ENCODE measurements around the gene LRCH4. TPM values are rescaled to one million over a fixed set of nuclear protein-coding genes. Genes with fewer than 3 reads are reported as not detected.

The LRCH4 gene
- total RNA-seq, 1 donor from 2014 or later: 89.7 TPM

DNA sequence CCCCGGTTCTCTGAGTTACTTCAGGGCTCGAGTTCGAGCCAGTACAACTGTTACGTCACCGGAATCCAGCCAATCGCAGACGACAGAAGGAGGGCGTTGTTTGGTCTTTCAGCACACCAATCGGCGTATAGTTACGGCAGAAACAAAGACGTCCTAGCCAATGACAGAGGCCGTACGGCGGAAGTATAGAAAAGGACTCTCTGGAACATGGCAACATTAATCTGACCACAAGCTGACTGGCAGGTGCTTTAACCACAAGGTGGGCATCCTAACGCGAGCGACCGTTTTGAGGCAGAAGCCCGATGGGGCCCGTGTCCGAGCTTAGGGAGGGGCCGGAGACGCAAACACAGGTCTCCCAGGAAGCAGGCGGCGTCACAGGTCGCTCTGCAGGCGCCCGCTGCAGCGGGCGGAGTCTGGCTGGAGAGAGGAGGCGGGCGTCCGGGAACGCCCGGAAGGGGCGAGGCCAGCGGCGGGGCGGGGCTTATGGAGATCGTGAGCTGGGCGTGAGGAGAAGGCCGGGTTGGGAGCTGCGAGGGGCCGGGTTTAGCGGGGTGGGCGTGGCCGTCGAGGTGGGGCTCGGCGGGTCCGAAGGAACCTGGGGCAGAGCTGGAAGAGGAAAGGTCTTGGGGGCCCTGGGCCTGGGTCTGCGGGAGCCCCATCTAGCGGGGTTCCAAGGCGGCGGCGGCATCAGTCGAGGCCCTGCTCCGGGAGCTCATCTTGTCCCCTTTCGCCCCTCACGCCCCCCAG is 26.2 kb upstream of the LRCH4 start, which contains the start of gene MOSPD3:
Gene MOSPD3, plus strand, starts transcription at position 558 of the 747 bp plus-strand sequence. CDS start 252 bp downstream, outside the sequence.
- DNase-seq (ENCODE audit: low spot score): peak; percentile 97
- H3K4me3 Mint-ChIP-seq (ENCODE audit: unreplicated experiment): peak within 1 kb of the TSS; percentile 95
- H3K27me3 Mint-ChIP-seq (ENCODE audit: unreplicated experiment): no peaks in the 10 kb centered on the region
- TF ChIP-seq, protein P1, sequence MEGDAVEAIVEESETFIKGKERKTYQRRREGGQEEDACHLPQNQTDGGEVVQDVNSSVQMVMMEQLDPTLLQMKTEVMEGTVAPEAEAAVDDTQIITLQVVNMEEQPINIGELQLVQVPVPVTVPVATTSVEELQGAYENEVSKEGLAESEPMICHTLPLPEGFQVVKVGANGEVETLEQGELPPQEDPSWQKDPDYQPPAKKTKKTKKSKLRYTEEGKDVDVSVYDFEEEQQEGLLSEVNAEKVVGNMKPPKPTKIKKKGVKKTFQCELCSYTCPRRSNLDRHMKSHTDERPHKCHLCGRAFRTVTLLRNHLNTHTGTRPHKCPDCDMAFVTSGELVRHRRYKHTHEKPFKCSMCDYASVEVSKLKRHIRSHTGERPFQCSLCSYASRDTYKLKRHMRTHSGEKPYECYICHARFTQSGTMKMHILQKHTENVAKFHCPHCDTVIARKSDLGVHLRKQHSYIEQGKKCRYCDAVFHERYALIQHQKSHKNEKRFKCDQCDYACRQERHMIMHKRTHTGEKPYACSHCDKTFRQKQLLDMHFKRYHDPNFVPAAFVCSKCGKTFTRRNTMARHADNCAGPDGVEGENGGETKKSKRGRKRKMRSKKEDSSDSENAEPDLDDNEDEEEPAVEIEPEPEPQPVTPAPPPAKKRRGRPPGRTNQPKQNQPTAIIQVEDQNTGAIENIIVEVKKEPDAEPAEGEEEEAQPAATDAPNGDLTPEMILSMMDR (IDR thresholded peaks at IDR 0.05; ENCODE audit: unreplicated experiment): no peak
- H3K36me3 Mint-ChIP-seq (ENCODE audit: low read depth, unreplicated experiment): peaks cover 7% of the 10 kb centered on the region
- H3K4me1 Mint-ChIP-seq (ENCODE audit: unreplicated experiment): peaks cover 13% of the 10 kb centered on the region
- H3K9me3 Mint-ChIP-seq (ENCODE audit: unreplicated experiment): no peaks in the 10 kb centered on the region
- H3K27ac Mint-ChIP-seq (ENCODE audit: unreplicated experiment): peak within 1 kb of the TSS; percentile 98

DNA sequence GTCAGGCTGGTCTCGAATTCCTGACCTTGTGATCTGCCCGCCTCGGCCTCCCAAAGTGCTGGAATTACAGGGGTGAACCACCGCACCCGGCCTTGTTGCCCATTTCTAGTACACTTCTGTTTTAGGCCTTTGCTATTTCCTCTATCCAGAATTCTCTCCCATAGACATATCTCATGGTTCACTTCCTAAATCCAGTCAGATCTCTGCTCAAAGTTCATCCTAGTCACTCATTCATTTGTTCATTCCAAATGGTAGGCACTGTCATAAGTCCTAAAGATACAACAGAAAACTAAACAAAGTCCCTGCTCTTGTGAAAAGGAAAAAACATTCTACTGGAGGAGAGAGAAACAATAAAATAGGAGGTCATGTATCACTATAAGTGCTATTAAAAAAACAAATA is 24.0 kb upstream of the LRCH4 start:
- no peak for DNase-seq (ENCODE audit: low spot score)
- Mint-ChIP-seq H3K27ac (ENCODE audit: unreplicated experiment) (no peak overlapping the region), H3K4me1 (ENCODE audit: unreplicated experiment) (peaks cover 13% of the 10 kb centered on the region), H3K36me3 (ENCODE audit: low read depth, unreplicated experiment) (peaks cover 7% of the 10 kb centered on the region), H3K9me3 (ENCODE audit: unreplicated experiment) (no peaks in the 10 kb centered on the region), H3K27me3 (ENCODE audit: unreplicated experiment) (peaks cover 4% of the 10 kb centered on the region), H3K4me3 (ENCODE audit: unreplicated experiment) (no peak overlapping the region)
- TF ChIP-seq, protein P1 (IDR thresholded peaks at IDR 0.05; ENCODE audit: unreplicated experiment): no peak

DNA sequence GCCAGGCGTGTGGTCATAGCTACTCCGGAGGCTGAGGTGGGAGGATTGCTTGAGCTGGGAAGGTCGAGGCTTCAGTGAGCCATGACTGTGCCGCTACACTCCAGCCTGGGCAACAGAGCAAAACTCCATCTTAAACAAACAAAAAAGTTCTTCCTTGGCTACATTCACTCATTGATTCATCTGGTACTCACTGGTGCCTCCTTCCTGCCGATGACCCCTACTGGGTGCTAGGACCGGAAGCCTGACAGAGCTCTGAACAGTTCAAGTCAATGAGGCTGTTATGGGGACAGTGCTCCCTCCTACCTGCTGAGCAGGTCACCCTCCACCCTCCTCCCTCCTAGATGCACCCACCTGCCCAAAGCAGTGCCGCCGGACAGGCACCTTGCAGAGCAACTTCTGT is 21.2 kb upstream of the LRCH4 start:
- Mint-ChIP-seq H3K27ac (ENCODE audit: unreplicated experiment) (no peak overlapping the region), H3K36me3 (ENCODE audit: low read depth, unreplicated experiment) (peaks cover 3% of the 10 kb centered on the region), H3K27me3 (ENCODE audit: unreplicated experiment) (peaks cover 5% of the 10 kb centered on the region), H3K4me1 (ENCODE audit: unreplicated experiment) (peaks cover 8% of the 10 kb centered on the region), H3K4me3 (ENCODE audit: unreplicated experiment) (no peak overlapping the region), H3K9me3 (ENCODE audit: unreplicated experiment) (no peaks in the 10 kb centered on the region)
- no peak for DNase-seq (ENCODE audit: low spot score)
- TF ChIP-seq, protein P1 (IDR thresholded peaks at IDR 0.05; ENCODE audit: unreplicated experiment): no peak

DNA sequence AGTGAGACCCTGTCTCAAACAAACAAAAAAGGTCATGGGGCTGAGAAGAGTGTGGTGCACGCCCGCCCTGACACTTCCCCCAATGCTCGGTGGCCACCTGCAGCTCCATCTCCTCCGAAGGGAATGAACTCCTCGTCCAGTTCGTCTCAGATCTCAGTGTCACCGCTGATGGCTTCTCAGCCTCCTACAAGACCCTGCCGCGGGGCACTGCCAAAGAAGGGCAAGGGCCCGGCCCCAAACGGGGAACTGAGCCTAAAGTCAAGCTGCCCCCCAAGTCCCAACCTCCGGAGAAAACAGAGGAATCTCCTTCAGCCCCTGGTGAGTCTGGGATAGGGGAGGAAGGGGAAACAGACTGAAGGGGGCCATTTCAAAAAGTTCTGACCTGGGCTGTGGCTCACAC is 20.4 kb upstream of the LRCH4 start:
- TF ChIP-seq, protein P1 (IDR thresholded peaks at IDR 0.05; ENCODE audit: unreplicated experiment): no peak
- H3K4me3 Mint-ChIP-seq (ENCODE audit: unreplicated experiment): no peak overlapping the region
- peaks cover 3% of the 10 kb centered on the region for H3K36me3 Mint-ChIP-seq (ENCODE audit: low read depth, unreplicated experiment)
- peaks cover 5% of the 10 kb centered on the region for H3K27me3 Mint-ChIP-seq (ENCODE audit: unreplicated experiment)
- H3K4me1 Mint-ChIP-seq (ENCODE audit: unreplicated experiment): peaks cover 4% of the 10 kb centered on the region
- no peak for DNase-seq (ENCODE audit: low spot score)
- no peaks in the 10 kb centered on the region for H3K9me3 Mint-ChIP-seq (ENCODE audit: unreplicated experiment)
- H3K27ac Mint-ChIP-seq (ENCODE audit: unreplicated experiment): no peak overlapping the region
